CD14-positive monocyte (primary cell): ENCODE data around the gene SPOPL. TPM values are rescaled to one million over a fixed set of nuclear protein-coding genes. Genes with fewer than 3 reads are reported as not detected.

Source experiments
- DNase-seq, 3 donors: peaks; one replicate each; pipeline ENCODE4 v3.0.0-alpha.2; 2011 to 2022
- H2AFZ ChIP-seq: 2 replicates; pipeline ENCODE4 v1.6.0; 2012; ENCODE audit warnings: mild to moderate bottlenecking, low read depth, low read length, inconsistent platforms; ENCODE audit not compliant: insufficient read depth, poor library complexity, severe bottlenecking
- H3K27ac ChIP-seq, 2 donors: 1 replicate in 1 of 2; 2 replicates in 1 of 2; pipeline ENCODE4 v1.5.1; 2012 to 2013; ENCODE audit warnings: low read length in 2 of 2, control low read depth in 1 of 2, inconsistent platforms in 1 of 2, low read depth in 1 of 2, mild to moderate bottlenecking in 1 of 2
- H3K27me3 ChIP-seq, 2 donors: one replicate each; pipeline versions ENCODE4 v1.6.0 to v1.6.1; 2011 to 2013; ENCODE audit warnings: low read length in 2 of 2; ENCODE audit not compliant: control insufficient read depth in 2 of 2, insufficient read depth in 2 of 2
- H3K36me3 ChIP-seq, 2 donors: replicated peaks in 1 of 2; 1 replicate in 1 of 2; 2 replicates in 1 of 2; pipeline versions ENCODE4 v1.5.1 to v1.6.1; 2012 to 2013; ENCODE audit warnings: low read length in 2 of 2, control low read depth in 1 of 2, inconsistent platforms in 1 of 2, mild to moderate bottlenecking in 1 of 2; ENCODE audit not compliant: insufficient read depth in 2 of 2, control insufficient read depth in 1 of 2
- H3K4me1 ChIP-seq, 2 donors: 1 replicate in 1 of 2; 2 replicates in 1 of 2; pipeline versions ENCODE4 v1.5.1 to v1.6.1; 2012 to 2013; ENCODE audit warnings: low read length in 2 of 2, control low read depth in 1 of 2, inconsistent platforms in 1 of 2, mild to moderate bottlenecking in 1 of 2, moderate library complexity in 1 of 2; ENCODE audit not compliant: insufficient read depth in 2 of 2, control insufficient read depth in 1 of 2
- H3K4me2 ChIP-seq: replicated peaks from 2 replicates; pipeline ENCODE3; 2012; ENCODE audit warnings: low read length, moderate library complexity, mild to moderate bottlenecking; ENCODE audit not compliant: poor library complexity, severe bottlenecking; ENCODE audit errors: extremely low read depth
- H3K4me3 ChIP-seq, 3 experiments: fragments of 200-600 bp in 1 of 3; sonication (generic) in 1 of 3; replicated peaks in 1 of 3; 1 replicate in 2 of 3; 2 replicates in 1 of 3; pipeline ENCODE4 v1.5.1; 2011 to 2013; ENCODE audit warnings: low read length in 3 of 3, mild to moderate bottlenecking in 3 of 3, control low read depth in 2 of 3, low read depth in 2 of 3, inconsistent platforms in 1 of 3, moderate library complexity in 1 of 3
- H3K79me2 ChIP-seq: 2 replicates; pipeline ENCODE4 v1.6.0; 2012; ENCODE audit warnings: mild to moderate bottlenecking, control low read depth, inconsistent platforms, low read length, moderate library complexity; ENCODE audit not compliant: insufficient read depth
- H3K9ac ChIP-seq: 2 replicates; pipeline ENCODE4 v1.6.0; 2017; ENCODE audit warnings: low read length, mild to moderate bottlenecking; ENCODE audit not compliant: insufficient read depth, poor library complexity, severe bottlenecking
- H3K9me3 ChIP-seq, 2 donors: replicated peaks in 1 of 2; 1 replicate in 1 of 2; 2 replicates in 1 of 2; pipeline versions ENCODE4 v1.5.1 to v1.6.1; 2012 to 2013; ENCODE audit warnings: low read length in 2 of 2, control low read depth in 1 of 2; ENCODE audit not compliant: control insufficient read depth in 1 of 2, insufficient read depth in 1 of 2
- H4K20me1 ChIP-seq: 2 replicates; pipeline ENCODE4 v1.6.0; 2012; ENCODE audit warnings: mild to moderate bottlenecking, low read length, control low read depth, moderate library complexity; ENCODE audit not compliant: insufficient read depth
- H3K27ac Mint-ChIP-seq, 7 donors: one replicate each; pipeline ENCODE4 v1.8.0; 2020; ENCODE audit warnings: mild to moderate bottlenecking in 7 of 7, mixed read lengths in 7 of 7, moderate library complexity in 6 of 7, inconsistent platforms in 2 of 7
- H3K27me3 Mint-ChIP-seq, 3 donors: one replicate each; pipeline ENCODE4 v1.8.0; 2021 to 2022; ENCODE audit warnings: low read depth in 3 of 3, mild to moderate bottlenecking in 3 of 3, mixed read lengths in 3 of 3, moderate library complexity in 3 of 3, inconsistent platforms in 1 of 3
- H3K36me3 Mint-ChIP-seq, 2 donors: one replicate each; pipeline ENCODE4 v1.8.0; 2020; ENCODE audit warnings: mixed read lengths in 2 of 2, inconsistent platforms in 1 of 2, mild to moderate bottlenecking in 1 of 2
- H3K4me1 Mint-ChIP-seq: one replicate; pipeline ENCODE4 v1.8.0; 2020; ENCODE audit warnings: mild to moderate bottlenecking, mixed read lengths
- H3K4me3 Mint-ChIP-seq, 2 donors: one replicate each; pipeline ENCODE4 v1.8.0; 2020; ENCODE audit warnings: mild to moderate bottlenecking in 2 of 2, mixed read lengths in 2 of 2, moderate library complexity in 1 of 2
- H3K9me3 Mint-ChIP-seq, 7 donors: one replicate each; pipeline ENCODE4 v1.8.0; 2020 to 2022; ENCODE audit warnings: mixed read lengths in 7 of 7, mild to moderate bottlenecking in 6 of 7, moderate library complexity in 6 of 7, inconsistent platforms in 2 of 7
- CTCF ChIP-seq: fragments of 200-600 bp; IDR thresholded peaks from one replicate; pipeline ENCODE4 v1.8.0; 2022; ENCODE audit warnings: antibody characterized with exemption, mild to moderate bottlenecking
- WGBS: methylation state at CpG from one replicate; pipeline ENCODE4 v1.1.5; 2013; ENCODE audit warnings: missing lambda C conversion rate; ENCODE audit not compliant: insufficient coverage; 5-methylcytosine and 5-hydroxymethylcytosine counted together
- intact Hi-C, 2 donors: fragments of 100-400 bp; cut with micrococcal nuclease; formaldehyde crosslinking; loops; one replicate each; pipeline versions ENCODE4 v1.15.0 to v1.15.1; 2023
- polyA plus RNA-seq, 3 donors: library from polyadenylated mRNA; depleted of rRNA in 1 of 3; unstranded in 2 of 3; stranded (reverse) in 1 of 3; fragments of 300-500 nt in 2 of 3; fragments of >200 nt in 1 of 3; fragmentation: Illumina TruSeq in 2 of 3; gene quantifications; 1 replicate in 2 of 3; 2 replicates in 1 of 3; pipeline ENCODE4 v1.2.3, GENCODE V29; 2012 to 2021

The SPOPL gene
- polyA plus RNA-seq, 3 donors: 13.1 to 22.4 (median 18.1) TPM

DNA sequence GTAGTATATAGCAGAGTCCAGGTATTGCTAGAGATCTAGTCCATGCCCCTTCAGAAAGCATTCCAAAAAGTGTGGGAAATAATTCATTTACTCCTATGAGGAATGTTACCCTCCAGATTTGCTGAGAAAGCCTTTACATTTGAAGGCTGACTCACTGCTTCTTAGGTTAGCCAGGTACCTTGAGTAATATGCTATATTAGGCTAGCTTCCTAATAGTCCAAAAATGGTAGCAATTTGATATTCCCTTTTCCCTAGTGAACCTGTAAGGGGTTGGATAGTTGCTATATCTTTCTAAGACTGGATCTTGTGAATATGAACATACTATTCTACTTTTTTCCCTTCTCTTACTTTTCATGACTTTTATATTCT is 63.6 kb downstream of the SPOPL start:
- Histone ChIP-seq H4K20me1 (peaks cover 38% of the 10 kb centered on the region), H3K27me3 (no peaks in the 10 kb centered on the region), H3K9ac (no peak overlapping the region), H3K4me2 (no peak overlapping the region), H3K4me1 (no peaks in the 10 kb centered on the region), H3K9me3 (no peaks in the 10 kb centered on the region), H3K27ac (no peak overlapping the region), H3K36me3 (peaks cover 95 to 100% of the 10 kb centered on the region in 2 donors), H3K79me2 (no peaks in the 10 kb centered on the region), H3K4me3 (no peak overlapping the region), H2AFZ (no peak overlapping the region)
- DNase-seq: no peak
- H3K36me3 Mint-ChIP-seq: peaks cover 55 to 63% of the 10 kb centered on the region in 2 donors
- peaks cover 0 to 1% (median 0%) of the 10 kb centered on the region in 3 donors for H3K27me3 Mint-ChIP-seq
- no peaks in the 10 kb centered on the region for H3K9me3 Mint-ChIP-seq
- intact Hi-C loops: no loop called here
- H3K4me3 Mint-ChIP-seq: no peak overlapping the region
- H3K4me1 Mint-ChIP-seq: no peaks in the 10 kb centered on the region
- no peak for TF ChIP-seq CTCF
- no peak overlapping the region for H3K27ac Mint-ChIP-seq

DNA sequence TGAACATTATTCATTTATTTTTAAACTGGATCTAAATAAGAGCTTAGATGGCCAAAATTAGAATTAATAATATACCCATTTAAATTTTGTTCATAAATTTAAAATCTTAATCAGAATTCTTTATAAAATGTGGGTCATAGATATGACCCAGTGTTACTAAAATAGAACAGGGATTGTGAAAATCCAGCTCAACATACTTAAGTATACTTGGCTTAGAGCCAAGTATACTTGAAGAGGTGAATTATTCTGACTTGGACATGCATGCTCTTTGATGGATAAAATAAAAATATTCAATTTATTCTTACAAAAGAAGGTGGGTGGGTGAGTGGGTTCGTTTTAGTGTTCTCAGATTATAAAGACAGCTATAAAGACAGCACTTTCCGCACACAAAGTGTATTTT is 70.7 kb downstream of the SPOPL start:
- no peak overlapping the region for H3K4me3 ChIP-seq
- WGBS: no CpG with 5 or more reads among the region's 2 CpGs
- peaks cover 3% of the 10 kb centered on the region for H3K79me2 ChIP-seq
- intact Hi-C loops: no loop called here
- DNase-seq: no peak
- no peak overlapping the region for H3K9ac ChIP-seq
- H3K36me3 ChIP-seq: peaks cover 68 to 82% of the 10 kb centered on the region in 2 donors
- no peak overlapping the region for H2AFZ ChIP-seq
- TF ChIP-seq CTCF: no peak
- no peak overlapping the region for H3K4me2 ChIP-seq
- peaks cover 49% of the 10 kb centered on the region for H4K20me1 ChIP-seq
- H3K27ac ChIP-seq: no peak overlapping the region
- H3K36me3 Mint-ChIP-seq: peaks cover 57 to 66% of the 10 kb centered on the region in 2 donors
- no peaks in the 10 kb centered on the region for H3K27me3 Mint-ChIP-seq
- H3K4me1 ChIP-seq: no peaks in the 10 kb centered on the region
- no peak overlapping the region for H3K4me3 Mint-ChIP-seq
- H3K9me3 ChIP-seq: no peaks in the 10 kb centered on the region
- no peak overlapping the region for H3K27ac Mint-ChIP-seq
- no peaks in the 10 kb centered on the region for H3K4me1 Mint-ChIP-seq
- H3K9me3 Mint-ChIP-seq: peaks cover 0 to 2% (median 1%) of the 10 kb centered on the region in 7 donors
- H3K27me3 ChIP-seq: no peaks in the 10 kb centered on the region
